Epithelial cell of proximal tubule (primary cell): ENCODE results near the gene METTL16. TPM values are rescaled to one million over a fixed set of nuclear protein-coding genes. Genes with fewer than 3 reads are reported as not detected.
"Not testable (repeated sequence)": the region's sequence is repeated elsewhere in the genome, so short reads cannot be mapped to it uniquely, and the experiment has no call there.

ENCODE experiments used
- DNase-seq: peaks from one replicate; pipeline ENCODE4 v3.0.0-alpha.2; 2011; ENCODE audit warnings: low read depth
- H3K4me3 ChIP-seq: 2 replicates; pipeline ENCODE4 v1.5.1; 2011; ENCODE audit warnings: low read depth, mild to moderate bottlenecking, low read length
- total RNA-seq: library from RNA; depleted of rRNA; stranded (reverse); fragments of >200 nt; gene quantifications from 2 replicates; pipeline ENCODE4 v1.2.3, GENCODE V29; 2015
- TF ChIP-seq, protein P1 (sequence below): conservative IDR thresholded peaks from 2 replicates; pipeline ENCODE4 v1.5.1; 2012; ENCODE audit warnings: low read depth, mild to moderate bottlenecking, low read length

The METTL16 gene
- total RNA-seq, 1 donor from 2014 or later = 18.0 TPM

GRCh38 chr17:2500446-2500845 is 11.2 kb downstream of the METTL16 start:
- TF ChIP-seq, protein P1, sequence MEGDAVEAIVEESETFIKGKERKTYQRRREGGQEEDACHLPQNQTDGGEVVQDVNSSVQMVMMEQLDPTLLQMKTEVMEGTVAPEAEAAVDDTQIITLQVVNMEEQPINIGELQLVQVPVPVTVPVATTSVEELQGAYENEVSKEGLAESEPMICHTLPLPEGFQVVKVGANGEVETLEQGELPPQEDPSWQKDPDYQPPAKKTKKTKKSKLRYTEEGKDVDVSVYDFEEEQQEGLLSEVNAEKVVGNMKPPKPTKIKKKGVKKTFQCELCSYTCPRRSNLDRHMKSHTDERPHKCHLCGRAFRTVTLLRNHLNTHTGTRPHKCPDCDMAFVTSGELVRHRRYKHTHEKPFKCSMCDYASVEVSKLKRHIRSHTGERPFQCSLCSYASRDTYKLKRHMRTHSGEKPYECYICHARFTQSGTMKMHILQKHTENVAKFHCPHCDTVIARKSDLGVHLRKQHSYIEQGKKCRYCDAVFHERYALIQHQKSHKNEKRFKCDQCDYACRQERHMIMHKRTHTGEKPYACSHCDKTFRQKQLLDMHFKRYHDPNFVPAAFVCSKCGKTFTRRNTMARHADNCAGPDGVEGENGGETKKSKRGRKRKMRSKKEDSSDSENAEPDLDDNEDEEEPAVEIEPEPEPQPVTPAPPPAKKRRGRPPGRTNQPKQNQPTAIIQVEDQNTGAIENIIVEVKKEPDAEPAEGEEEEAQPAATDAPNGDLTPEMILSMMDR = no peak
- no peak for DNase-seq
- no peak overlapping the region for H3K4me3 ChIP-seq

DNA sequence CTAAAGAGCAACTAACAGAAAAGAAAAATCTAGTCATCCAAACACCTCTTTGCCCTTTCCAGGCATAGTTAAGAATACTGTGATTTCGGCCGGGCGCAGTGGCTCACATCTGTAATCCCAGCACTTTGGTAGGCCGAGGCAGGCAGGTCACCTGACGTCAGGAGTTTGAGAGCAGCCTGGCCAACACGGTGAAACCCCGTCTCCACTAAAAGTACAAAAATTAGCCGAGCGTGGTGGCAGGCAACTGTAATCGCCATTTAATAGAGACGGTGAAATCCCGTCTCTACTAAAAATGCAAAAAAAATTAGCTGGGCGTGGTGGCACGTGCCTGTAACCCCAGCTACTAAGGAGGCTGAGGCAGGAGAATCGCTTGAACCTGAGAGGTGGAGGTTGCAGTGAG is 22.4 kb downstream of the METTL16 start:
- not testable (repeated sequence) for DNase-seq, H3K4me3 ChIP-seq

DNA sequence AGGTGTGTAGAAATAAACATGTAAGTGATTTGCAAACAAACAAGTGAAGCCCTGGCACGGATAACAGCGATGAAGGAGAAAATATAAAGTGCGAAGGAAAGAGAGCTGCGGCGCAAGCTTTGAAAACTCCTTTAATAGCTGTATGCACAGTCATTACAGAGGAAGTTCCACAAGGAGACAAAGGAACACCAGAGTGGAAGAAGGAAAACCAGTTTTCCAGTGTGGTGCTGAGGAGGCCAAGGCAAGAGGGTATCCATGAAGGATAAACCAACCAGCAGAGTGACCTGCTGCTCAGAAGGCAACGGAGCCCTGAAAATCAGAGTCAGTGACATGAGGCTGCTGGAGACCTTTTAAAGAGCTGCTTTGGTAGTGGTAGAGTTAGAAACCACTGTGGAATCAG is 24.4 kb downstream of the METTL16 start:
- TF ChIP-seq, protein P1 = no peak
- DNase-seq = no peak
- H3K4me3 ChIP-seq = no peak overlapping the region

DNA sequence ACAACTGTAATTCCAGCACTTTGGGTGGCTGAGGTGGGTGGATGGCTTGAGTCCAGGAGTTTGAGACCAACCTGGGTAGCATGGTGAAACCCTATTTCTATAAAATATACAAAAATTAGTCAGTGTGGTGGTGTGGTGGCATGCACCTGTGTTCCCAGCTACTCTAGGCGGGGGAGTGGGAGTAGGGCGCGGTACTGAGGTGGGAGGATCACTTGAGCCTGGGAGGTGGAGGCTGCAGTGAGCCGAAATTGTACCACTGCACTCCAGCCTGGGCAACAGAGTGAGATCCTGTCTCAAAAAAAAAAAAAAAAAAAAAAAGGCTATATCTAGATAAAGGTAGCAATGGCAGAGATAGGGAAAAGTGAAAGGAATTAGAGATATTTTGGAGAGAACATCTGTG is 25.0 kb downstream of the METTL16 start:
- not testable (repeated sequence) for DNase-seq, H3K4me3 ChIP-seq

DNA sequence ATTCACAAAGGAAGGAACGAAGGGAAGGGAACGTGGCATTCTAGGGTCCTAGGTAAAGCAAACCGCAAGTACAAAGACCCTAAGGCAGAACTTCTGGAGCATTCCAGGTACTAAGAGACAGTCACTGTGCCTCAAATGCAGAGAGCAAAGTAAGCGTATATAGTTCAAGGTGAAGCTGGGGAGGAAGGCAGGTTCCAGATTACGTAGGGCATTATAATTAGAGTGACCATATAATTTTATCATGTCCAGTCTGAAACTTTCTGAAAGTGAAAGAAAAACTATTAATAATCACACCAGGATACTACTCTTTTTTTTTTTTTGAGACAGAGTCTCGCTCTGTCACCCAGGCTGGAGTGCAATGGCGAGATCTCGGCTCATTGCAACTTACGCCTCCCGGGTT is 25.7 kb downstream of the METTL16 start:
- no peak for DNase-seq
- TF ChIP-seq, protein P1 = no peak
- H3K4me3 ChIP-seq = no peak overlapping the region

DNA sequence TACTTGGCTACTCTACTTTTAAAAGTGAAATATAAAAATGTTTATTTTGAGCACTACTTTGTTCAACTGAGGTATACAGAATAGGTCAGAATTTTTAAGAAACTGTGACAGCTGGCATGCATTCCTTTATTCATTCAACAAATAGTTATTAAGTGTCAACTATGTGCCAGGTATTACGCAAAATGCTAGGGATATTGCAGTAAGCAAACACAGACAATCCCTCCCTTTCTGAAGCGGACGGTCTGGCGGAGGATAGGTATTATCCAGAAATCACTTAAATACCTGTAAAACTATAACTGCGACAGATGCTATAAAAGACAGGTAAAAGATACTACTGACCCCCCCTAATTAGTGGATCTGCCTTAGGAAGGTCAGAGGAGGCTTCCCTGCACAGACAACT is 26.1 kb downstream of the METTL16 start:
- H3K4me3 ChIP-seq = no peak overlapping the region
- DNase-seq = no peak
- TF ChIP-seq, protein P1 = no peak

- DNase-seq = no peak
- no peak overlapping the region for H3K4me3 ChIP-seq
- TF ChIP-seq, protein P1 = no peak
Observed at GRCh38 chr17:2484876-2485275, 26.8 kb downstream of the METTL16 start.

DNA sequence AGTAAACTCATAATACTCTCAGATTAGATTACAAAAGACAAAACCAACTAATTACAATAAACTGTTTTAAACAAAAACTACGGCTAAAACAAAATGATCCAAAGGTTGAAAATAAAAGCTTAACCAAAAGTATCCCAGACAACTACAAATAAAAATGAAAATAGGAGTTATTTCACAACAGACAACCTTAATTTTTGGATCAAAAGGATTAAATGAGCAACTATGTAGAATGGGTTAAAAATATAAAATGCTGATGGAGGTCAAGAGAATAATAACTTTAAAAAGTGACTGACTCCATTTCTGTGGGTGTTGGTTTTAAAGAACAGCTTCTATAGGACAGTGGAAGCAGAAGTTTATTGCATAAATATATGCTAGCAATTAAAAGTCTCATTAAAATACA is 28.6 kb downstream of the METTL16 start:
- H3K4me3 ChIP-seq = no peak overlapping the region
- DNase-seq = no peak
- TF ChIP-seq, protein P1 = no peak
